Measurements from ENCODE around the gene NKPD1. TPM values are rescaled to one million over a fixed set of nuclear protein-coding genes. Genes with fewer than 3 reads are reported as not detected.

Gene NKPD1
- total and polyA plus RNA-seq, 2 donors (not counting 3 experiments of a cell fraction or from before 2014, with no cell fraction given), result 0.04 TPM; not detected in 1

DNA sequence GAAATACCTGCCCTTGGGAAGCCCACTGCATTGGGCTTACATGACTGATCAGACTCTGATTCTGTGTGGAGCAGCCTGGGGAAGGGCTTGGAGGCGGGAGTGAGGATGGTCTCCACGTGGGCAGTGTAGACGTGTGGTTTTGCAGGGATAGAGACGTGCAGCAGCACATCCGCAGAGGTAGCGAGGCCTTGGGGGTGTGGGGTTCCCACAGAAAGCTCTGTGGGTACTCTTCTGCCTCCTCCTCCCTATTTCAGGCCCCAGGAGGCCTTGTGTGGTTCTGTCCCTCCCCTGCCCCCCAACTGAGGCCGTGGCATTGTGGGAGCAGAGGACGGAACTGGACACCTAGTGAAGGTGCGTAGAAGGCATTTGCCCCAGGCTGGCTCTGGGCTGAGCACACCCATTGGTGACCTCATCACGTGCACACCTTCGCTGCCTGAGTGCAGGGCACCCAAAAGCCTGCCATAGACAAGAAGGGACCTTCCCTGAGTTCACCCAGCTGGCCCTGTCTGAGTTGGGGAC lies 38.9 kb downstream of the NKPD1 start:
- H4K20me1 ChIP-seq (replicated peaks; ENCODE audit: control insufficient read depth, extremely low read depth, insufficient read depth, low read length), result no peaks in the 10 kb centered on the region
- DNase-seq (ENCODE audit: low read depth, low spot score), result no peak
- dilution Hi-C loops (cut with MboI; ENCODE audit: extremely low pct_ligation_motif_present, low sequenced_read_pairs), result no loop called here
- no peak overlapping the region for H3K4me2 ChIP-seq (ENCODE audit: insufficient read depth, low read length)
- no peak overlapping the region for H3K27ac ChIP-seq (ENCODE audit: insufficient read depth, low read depth, low read length)
- CTCF ChIA-PET, result no interaction called here
- H3K27me3 ChIP-seq (ENCODE audit: control insufficient read depth in 2 of 2, insufficient read depth in 2 of 2, low read length in 2 of 2), result no peaks in the 10 kb centered on the region
- intact Hi-C loops (cut with micrococcal nuclease), result no loop called here
- no peak overlapping the region for H2AFZ ChIP-seq (ENCODE audit: low read depth, low read length)
- peaks cover 31% of the 10 kb centered on the region for H3K79me2 ChIP-seq (ENCODE audit: control insufficient read depth, insufficient read depth, low read length)
- no peaks in the 10 kb centered on the region for H3K36me3 ChIP-seq (ENCODE audit: control insufficient read depth in 2 of 2, extremely low read depth in 1 of 2, insufficient read depth in 2 of 2, low read length in 2 of 2)
- no peaks in the 10 kb centered on the region for H3K4me1 ChIP-seq (ENCODE audit: control insufficient read depth, extremely low read depth, insufficient read depth, low read length)
- no peaks in the 10 kb centered on the region for H3K9me3 ChIP-seq (replicated peaks; ENCODE audit: control insufficient read depth, insufficient read depth, low read length)
- H3K4me3 ChIP-seq (replicated peaks in 1 of 3; ENCODE audit: insufficient read depth in 1 of 3, low read depth in 1 of 3, low read length in 3 of 3), result no peak overlapping the region
- BruUV-seq (replicated peaks), result no TSS peak
- POLR2A ChIA-PET, result no interaction called here
- FAIRE-seq, result no peak
- H3K9me1 ChIP-seq (replicated peaks; ENCODE audit: control insufficient read depth, extremely low read depth, insufficient read depth, low read length), result no peaks in the 10 kb centered on the region
- no peak overlapping the region for H3K9ac ChIP-seq (replicated peaks; ENCODE audit: extremely low read depth, insufficient read depth, low read length)
- no peak for TF ChIP-seq JUN (IDR thresholded peaks at IDR 0.05; ENCODE audit: borderline replicate concordance, insufficient read depth, insufficient read length, low read depth)
- TF ChIP-seq CTCF (IDR thresholded peaks at IDR 0.05; ENCODE audit: extremely low read depth in 1 of 2, insufficient read depth in 1 of 2, low read depth in 1 of 2, low read length in 2 of 2), result no peak
- no peak for TF ChIP-seq FOS (IDR thresholded peaks at IDR 0.05; ENCODE audit: borderline replicate concordance, insufficient read depth, low read length)
- TF ChIP-seq POLR2AphosphoS5 (IDR thresholded peaks at IDR 0.05; ENCODE audit: insufficient read depth, low read depth, low read length), result no peak
- TF ChIP-seq, protein P1, sequence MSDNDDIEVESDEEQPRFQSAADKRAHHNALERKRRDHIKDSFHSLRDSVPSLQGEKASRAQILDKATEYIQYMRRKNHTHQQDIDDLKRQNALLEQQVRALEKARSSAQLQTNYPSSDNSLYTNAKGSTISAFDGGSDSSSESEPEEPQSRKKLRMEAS (IDR thresholded peaks at IDR 0.05; ENCODE audit: insufficient read depth, insufficient read length), result no peak
- TF ChIP-seq EZH2 (IDR thresholded peaks at IDR 0.05; ENCODE audit: borderline replicate concordance, low read depth, low read length, severe bottlenecking), result no peak
- TF ChIP-seq GATA2 (IDR thresholded peaks at IDR 0.05; ENCODE audit: insufficient read depth, insufficient read length, low read depth, low read length), result no peak
- TF ChIP-seq MYC (IDR thresholded peaks at IDR 0.05; ENCODE audit: low read depth, low read length), result no peak
- no peak for TF ChIP-seq POLR2A (IDR thresholded peaks at IDR 0.05; ENCODE audit: low read depth, low read length)

All from endothelial cell of umbilical vein (primary cell).